Right lobe of liver (tissue), 4 donors: ENCODE results near the gene TEX19.

Experiments used
- POLR2A ChIP-seq: fragments of 450-650 bp; IDR thresholded peaks from one replicate; pipeline ENCODE4 v1.6.1; 2017; ENCODE audit warnings: antibody characterized with exemption, mild to moderate bottlenecking
- TF ChIP-seq, protein P1 (sequence below), 4 donors: fragments of 200-600 bp in 3 of 4; fragments of 450-650 bp in 1 of 4; IDR thresholded peaks; one replicate each; pipeline versions ENCODE4 v1.5.1 to v1.8.0; 2016 to 2022; ENCODE audit warnings: antibody characterized with exemption in 4 of 4, mild to moderate bottlenecking in 2 of 4
- donor health status: DM: no; HTN: no; CAD: no.
- donor health status: DM: no; HTN: no; CAD: no.
- donor health status: DM: no; HTN: yes; CAD: no.

- TF ChIP-seq, protein P1, sequence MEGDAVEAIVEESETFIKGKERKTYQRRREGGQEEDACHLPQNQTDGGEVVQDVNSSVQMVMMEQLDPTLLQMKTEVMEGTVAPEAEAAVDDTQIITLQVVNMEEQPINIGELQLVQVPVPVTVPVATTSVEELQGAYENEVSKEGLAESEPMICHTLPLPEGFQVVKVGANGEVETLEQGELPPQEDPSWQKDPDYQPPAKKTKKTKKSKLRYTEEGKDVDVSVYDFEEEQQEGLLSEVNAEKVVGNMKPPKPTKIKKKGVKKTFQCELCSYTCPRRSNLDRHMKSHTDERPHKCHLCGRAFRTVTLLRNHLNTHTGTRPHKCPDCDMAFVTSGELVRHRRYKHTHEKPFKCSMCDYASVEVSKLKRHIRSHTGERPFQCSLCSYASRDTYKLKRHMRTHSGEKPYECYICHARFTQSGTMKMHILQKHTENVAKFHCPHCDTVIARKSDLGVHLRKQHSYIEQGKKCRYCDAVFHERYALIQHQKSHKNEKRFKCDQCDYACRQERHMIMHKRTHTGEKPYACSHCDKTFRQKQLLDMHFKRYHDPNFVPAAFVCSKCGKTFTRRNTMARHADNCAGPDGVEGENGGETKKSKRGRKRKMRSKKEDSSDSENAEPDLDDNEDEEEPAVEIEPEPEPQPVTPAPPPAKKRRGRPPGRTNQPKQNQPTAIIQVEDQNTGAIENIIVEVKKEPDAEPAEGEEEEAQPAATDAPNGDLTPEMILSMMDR (IDR thresholded peaks at IDR 0.05): no peak
- TF ChIP-seq POLR2A: no peak
Observed at GRCh38 chr17:82383411-82383810, 24.4 kb downstream of the TEX19 start.
